RWPE2 (cell line): ENCODE results near the gene TEPSIN.
"Not testable (repeated sequence)": the region's sequence is repeated elsewhere in the genome, so short reads cannot be mapped to it uniquely, and the experiment has no call there.

ENCODE experiments used
- ATAC-seq: fragments of 200-7000 bp; cut with Tn5 transposase; 3 replicates; pipeline ENCODE4 v1.9.1; 2021; ENCODE audit warnings: low read depth
- DNase-seq: peaks from one replicate; pipeline ENCODE4 v3.0.0-alpha.2; 2020; ENCODE audit warnings: low spot score
- H3K27ac ChIP-seq: fragments of 450-650 bp; 2 replicates; pipeline ENCODE4 v1.5.1; 2017; ENCODE audit warnings: mild to moderate bottlenecking; ENCODE audit not compliant: poor library complexity, severe bottlenecking
- H3K27me3 ChIP-seq: fragments of 250-450 bp; sonication (Bioruptor Pico); 2 replicates; pipeline ENCODE4 v1.5.1; 2021; ENCODE audit warnings: mild to moderate bottlenecking, moderate library complexity; ENCODE audit not compliant: insufficient read depth, poor library complexity, severe bottlenecking
- H3K36me3 ChIP-seq: fragments of 250-450 bp; sonication (Bioruptor Pico); 2 replicates; pipeline ENCODE4 v1.5.1; 2020; ENCODE audit warnings: low read depth, mild to moderate bottlenecking, moderate library complexity
- H3K4me1 ChIP-seq: fragments of 250-450 bp; sonication (Bioruptor Pico); 2 replicates; pipeline ENCODE4 v1.5.1; 2021; ENCODE audit warnings: mild to moderate bottlenecking, moderate library complexity; ENCODE audit not compliant: insufficient read depth, poor library complexity, severe bottlenecking
- H3K4me3 ChIP-seq: fragments of 250-450 bp; sonication (Bioruptor Pico); 2 replicates; pipeline ENCODE4 v1.5.1; 2021; ENCODE audit warnings: mild to moderate bottlenecking, moderate library complexity; ENCODE audit not compliant: severe bottlenecking
- H3K9me3 ChIP-seq: fragments of 250-450 bp; sonication (Bioruptor Pico); 2 replicates; pipeline ENCODE4 v1.5.1; 2021; ENCODE audit warnings: mild to moderate bottlenecking, moderate library complexity; ENCODE audit not compliant: severe bottlenecking
- TF ChIP-seq, protein P1 (sequence below): fragments of 450-650 bp; IDR thresholded peaks from one replicate; pipeline ENCODE4 v1.5.1; 2017; ENCODE audit warnings: mild to moderate bottlenecking, moderate library complexity; ENCODE audit not compliant: poor library complexity, severe bottlenecking

Gene TEPSIN

DNA sequence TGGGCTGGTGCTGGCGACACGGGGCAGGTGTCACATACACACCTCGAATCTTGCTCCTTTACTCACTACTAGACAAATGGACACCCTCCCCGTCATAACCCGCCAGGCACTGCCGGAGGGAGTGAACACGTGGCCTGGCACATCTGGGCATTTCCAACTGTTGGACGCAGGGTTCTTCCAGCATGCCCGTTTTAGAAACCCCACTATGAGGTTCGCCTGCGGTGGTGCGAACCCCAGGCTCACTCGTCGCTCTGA, 9.3 kb downstream of the TEPSIN start:
- Histone ChIP-seq H3K4me3 (no peak overlapping the region), H3K27me3 (no peaks in the 10 kb centered on the region), H3K36me3 (peaks cover 16% of the 10 kb centered on the region), H3K4me1 (no peaks in the 10 kb centered on the region), H3K9me3 (peaks cover 3% of the 10 kb centered on the region), H3K27ac (no peak overlapping the region)
- no peak for ATAC-seq
- TF ChIP-seq, protein P1, sequence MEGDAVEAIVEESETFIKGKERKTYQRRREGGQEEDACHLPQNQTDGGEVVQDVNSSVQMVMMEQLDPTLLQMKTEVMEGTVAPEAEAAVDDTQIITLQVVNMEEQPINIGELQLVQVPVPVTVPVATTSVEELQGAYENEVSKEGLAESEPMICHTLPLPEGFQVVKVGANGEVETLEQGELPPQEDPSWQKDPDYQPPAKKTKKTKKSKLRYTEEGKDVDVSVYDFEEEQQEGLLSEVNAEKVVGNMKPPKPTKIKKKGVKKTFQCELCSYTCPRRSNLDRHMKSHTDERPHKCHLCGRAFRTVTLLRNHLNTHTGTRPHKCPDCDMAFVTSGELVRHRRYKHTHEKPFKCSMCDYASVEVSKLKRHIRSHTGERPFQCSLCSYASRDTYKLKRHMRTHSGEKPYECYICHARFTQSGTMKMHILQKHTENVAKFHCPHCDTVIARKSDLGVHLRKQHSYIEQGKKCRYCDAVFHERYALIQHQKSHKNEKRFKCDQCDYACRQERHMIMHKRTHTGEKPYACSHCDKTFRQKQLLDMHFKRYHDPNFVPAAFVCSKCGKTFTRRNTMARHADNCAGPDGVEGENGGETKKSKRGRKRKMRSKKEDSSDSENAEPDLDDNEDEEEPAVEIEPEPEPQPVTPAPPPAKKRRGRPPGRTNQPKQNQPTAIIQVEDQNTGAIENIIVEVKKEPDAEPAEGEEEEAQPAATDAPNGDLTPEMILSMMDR: no peak
- no peak for DNase-seq

DNA sequence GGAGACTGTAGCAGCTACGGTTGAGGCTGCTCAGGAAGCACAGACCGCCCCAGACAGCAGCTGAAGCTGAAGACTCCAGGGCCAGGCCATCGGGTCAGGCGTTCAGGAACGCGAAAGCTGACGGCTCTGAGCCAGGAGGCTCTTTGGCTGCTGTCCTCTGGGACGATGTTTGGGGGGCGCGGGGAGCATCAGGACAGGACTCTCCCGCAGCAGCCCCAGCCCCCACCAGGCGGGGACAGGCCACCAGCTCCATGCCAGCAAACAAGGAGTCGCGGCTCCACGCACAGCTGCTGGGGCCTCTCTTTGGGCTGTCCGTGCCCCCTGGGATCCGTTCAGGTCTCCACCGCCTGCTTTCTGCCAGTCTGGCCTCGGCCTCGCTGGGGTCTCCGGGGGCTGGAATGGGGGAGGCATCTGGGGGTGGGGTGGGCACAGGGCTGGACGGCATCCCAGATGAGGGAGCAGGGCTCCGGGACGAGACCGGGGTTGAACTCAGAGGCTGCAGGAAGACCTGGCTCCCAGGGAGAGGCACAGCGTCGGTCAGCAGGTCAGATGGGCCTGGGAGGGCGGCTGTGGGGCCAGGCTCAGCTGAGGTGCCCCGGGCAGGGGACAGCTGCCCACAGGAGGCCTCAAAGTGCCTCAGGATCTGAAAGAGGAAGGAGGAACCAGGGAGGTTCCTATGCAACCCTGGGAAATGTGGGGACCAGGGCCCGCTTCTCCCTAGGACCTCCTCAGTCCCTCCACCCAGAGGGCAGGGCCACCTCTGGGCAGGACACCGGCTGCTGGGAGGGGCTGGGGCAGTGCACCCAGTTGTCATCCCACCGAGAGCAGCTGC, 9.8 kb downstream of the TEPSIN start:
- H3K27ac ChIP-seq: no peak overlapping the region
- peaks cover 16% of the 10 kb centered on the region for H3K36me3 ChIP-seq
- no peak for ATAC-seq
- no peaks in the 10 kb centered on the region for H3K27me3 ChIP-seq
- TF ChIP-seq, protein P1: no peak
- H3K4me3 ChIP-seq: no peak overlapping the region
- H3K9me3 ChIP-seq: peaks cover 3% of the 10 kb centered on the region
- no peaks in the 10 kb centered on the region for H3K4me1 ChIP-seq
- DNase-seq: no peak

DNA sequence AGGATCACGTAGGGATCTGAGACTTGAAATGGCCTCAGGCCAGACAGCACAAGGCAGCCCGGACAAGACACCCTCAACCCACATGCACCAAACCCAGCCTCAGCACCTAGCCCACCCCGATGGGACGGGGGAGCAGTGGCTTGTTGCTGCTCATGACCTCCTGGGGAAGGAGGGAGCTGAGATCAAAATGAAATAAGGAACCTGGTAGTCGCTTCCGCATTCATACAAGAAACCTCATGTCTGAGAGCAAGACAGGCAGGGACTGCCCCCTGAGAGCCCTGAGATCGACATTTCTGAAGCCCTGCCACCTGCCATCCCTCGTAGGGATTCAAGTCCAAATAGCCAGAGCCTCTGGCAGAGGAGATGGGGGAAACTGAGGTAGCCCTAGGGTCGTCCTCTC, 10.4 kb downstream of the TEPSIN start:
- no peak overlapping the region for H3K27ac ChIP-seq

DNA sequence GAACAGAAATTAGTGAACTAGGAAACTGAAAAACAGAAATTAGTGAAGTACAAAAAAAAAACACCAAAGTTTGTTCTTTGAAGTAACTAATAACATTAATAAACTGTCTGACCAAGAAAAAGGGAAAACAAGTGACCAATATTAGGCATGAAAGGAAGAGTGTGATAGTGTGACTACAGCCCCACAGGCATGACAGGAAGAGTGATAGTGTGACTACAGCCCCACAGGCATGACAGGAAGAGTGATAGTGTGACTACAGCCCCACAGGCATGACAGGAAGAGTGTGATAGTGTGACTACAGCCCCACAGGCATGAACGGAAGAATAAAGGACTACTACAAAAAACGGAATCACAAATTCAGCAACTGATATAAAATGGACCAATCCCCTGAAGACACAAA, 11.2 kb downstream of the TEPSIN start:
- ATAC-seq, H3K27me3 ChIP-seq, H3K27ac ChIP-seq: not testable (repeated sequence)

More for the DNA sequence above, 10.4 kb downstream of the TEPSIN start:
- Histone ChIP-seq H3K4me1 (peaks cover 3% of the 10 kb centered on the region), H3K4me3 (no peak overlapping the region), H3K36me3 (peaks cover 16% of the 10 kb centered on the region), H3K27me3 (no peaks in the 10 kb centered on the region), H3K9me3 (peaks cover 3% of the 10 kb centered on the region)
- no peak for ATAC-seq
- no peak for DNase-seq
- TF ChIP-seq, protein P1: no peak

DNA sequence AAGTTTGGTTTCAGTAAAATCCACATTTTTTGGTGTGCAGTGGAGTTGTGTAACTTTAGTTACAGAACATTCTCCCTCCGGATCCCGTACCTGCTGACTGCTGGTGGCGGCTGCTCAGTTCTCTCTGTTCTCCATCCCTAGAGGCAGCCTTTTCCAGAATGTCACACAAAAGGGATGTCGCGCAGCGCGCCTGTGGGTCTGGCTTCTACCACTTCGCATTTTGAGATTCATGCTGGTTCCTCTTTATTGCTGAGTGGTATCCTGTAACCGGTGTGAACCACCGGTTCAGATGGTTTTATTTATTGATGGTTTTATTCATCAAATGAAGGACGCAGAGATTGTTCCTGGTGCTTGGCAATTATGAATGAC, 15.1 kb downstream of the TEPSIN start:
- TF ChIP-seq, protein P1: no peak
- DNase-seq (no peak), ATAC-seq (no peak)
- Histone ChIP-seq H3K27ac (no peak overlapping the region), H3K4me1 (peaks cover 4% of the 10 kb centered on the region), H3K36me3 (peaks cover 10% of the 10 kb centered on the region), H3K9me3 (peaks cover 3% of the 10 kb centered on the region), H3K4me3 (no peak overlapping the region), H3K27me3 (no peaks in the 10 kb centered on the region)

More for the DNA sequence above, 11.2 kb downstream of the TEPSIN start:
- not testable (repeated sequence) for H3K9me3 ChIP-seq, H3K4me3 ChIP-seq, DNase-seq, H3K4me1 ChIP-seq
- peaks cover 16% of the 10 kb centered on the region for H3K36me3 ChIP-seq
